Heart left ventricle (tissue), 13 donors: ENCODE measurements around the gene PALB2.

Experiments used
- POLR2A ChIP-seq, 2 donors: fragments of 450-650 bp; IDR thresholded peaks; one replicate each; pipeline ENCODE4 v1.6.1; 2017; ENCODE audit warnings: antibody characterized with exemption in 2 of 2, mild to moderate bottlenecking in 2 of 2, moderate library complexity in 2 of 2
- TF ChIP-seq, protein P1 (sequence below), 12 donors: fragments of 200-600 bp; sonication (generic) in 4 of 12; IDR thresholded peaks; one replicate each; pipeline versions ENCODE4 v1.5.0 to v1.8.0; 2018 to 2022; ENCODE audit warnings: antibody characterized with exemption in 12 of 12, mild to moderate bottlenecking in 5 of 12
- donor health status: ischemic (EF 13 %, LVEDD 7.1; RV severe dilation, severe dysfunction).
- donor health status: DM: no; HTN: yes; CAD: no.
- donor health status: DM: no; HTN: no; CAD: no.
- donor health status: ischemic (EF 25% LVEDD 6.9; RV normal size, moderate dysfunction).
- donor health status: ischemic (EF 25% LVEDD 5.7; RV mildly dilated, moderate dysfunction).
- donor health status: ischemic (EF 35%, LVEDD 5.7; RV mildly dilated, moderate dysfunction).
- donor health status: nonischemic (EF 11% LVEDD 7.7; RV severe dilation, severe dysfunction).
- donor health status: DM: yes; HTN: yes; CAD: no.
- donor health status: PGD.
- donor health status: ischemic (EF 29% LVEDD 5.4; RV normal size, mild dysfunction).
- donor health status: nonischemic (EF 23%, LVEDD 6.1; RV moderate dilation, normal function).

DNA sequence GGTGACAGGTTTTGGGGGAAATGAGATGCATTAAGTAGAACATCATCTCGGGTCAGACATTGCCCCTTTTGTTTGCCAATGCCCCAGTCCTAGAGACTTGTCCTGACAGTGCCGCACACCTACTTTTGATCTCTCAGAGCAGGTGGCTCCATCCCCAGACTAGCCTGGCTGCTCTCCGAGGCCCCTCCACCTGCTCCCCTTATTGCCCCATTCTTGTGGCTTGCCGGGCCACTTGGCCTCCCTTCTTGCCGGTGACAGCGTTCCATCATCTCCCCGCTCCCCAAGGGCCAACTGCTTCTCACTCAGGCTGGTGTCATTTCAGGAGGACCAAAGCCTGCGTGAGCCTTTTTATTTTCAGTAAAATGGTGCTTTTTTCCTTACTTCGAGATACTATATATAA, 68.7 kb downstream of the PALB2 start:
- TF ChIP-seq, protein P1, sequence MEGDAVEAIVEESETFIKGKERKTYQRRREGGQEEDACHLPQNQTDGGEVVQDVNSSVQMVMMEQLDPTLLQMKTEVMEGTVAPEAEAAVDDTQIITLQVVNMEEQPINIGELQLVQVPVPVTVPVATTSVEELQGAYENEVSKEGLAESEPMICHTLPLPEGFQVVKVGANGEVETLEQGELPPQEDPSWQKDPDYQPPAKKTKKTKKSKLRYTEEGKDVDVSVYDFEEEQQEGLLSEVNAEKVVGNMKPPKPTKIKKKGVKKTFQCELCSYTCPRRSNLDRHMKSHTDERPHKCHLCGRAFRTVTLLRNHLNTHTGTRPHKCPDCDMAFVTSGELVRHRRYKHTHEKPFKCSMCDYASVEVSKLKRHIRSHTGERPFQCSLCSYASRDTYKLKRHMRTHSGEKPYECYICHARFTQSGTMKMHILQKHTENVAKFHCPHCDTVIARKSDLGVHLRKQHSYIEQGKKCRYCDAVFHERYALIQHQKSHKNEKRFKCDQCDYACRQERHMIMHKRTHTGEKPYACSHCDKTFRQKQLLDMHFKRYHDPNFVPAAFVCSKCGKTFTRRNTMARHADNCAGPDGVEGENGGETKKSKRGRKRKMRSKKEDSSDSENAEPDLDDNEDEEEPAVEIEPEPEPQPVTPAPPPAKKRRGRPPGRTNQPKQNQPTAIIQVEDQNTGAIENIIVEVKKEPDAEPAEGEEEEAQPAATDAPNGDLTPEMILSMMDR (IDR thresholded peaks at IDR 0.05) = no peak
- TF ChIP-seq POLR2A (IDR thresholded peaks at IDR 0.05) = no peak
